GM21390 (cell line): ENCODE results near the gene COL17A1.

Source experiments
- ATAC-seq: cut with Tn5 transposase; IDR thresholded peaks from one replicate; pipeline ENCODE4 v1.9.1; 2021; ENCODE audit not compliant: unreplicated experiment

COL17A1 gene

DNA sequence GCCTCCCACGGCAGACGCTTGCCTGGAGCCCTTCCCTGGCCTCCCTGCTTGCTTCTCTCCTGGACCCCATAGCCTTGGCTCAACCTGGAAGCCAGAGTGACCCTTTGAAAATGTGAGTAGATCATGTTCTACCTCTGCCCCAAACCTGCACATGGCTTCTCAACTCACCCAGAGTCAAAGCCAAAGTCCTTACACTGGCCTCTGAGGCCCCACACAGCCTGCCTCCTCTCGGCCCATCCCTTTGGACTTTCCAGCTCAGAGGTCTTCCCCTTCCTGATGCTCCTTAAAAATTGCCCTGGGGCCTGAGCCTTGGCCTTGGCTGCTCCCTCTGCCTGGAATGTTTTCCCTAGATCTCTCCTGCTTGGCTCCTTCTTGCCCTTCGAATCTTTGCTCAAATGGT is 32.5 kb downstream of the COL17A1 start:
- no peak for ATAC-seq

DNA sequence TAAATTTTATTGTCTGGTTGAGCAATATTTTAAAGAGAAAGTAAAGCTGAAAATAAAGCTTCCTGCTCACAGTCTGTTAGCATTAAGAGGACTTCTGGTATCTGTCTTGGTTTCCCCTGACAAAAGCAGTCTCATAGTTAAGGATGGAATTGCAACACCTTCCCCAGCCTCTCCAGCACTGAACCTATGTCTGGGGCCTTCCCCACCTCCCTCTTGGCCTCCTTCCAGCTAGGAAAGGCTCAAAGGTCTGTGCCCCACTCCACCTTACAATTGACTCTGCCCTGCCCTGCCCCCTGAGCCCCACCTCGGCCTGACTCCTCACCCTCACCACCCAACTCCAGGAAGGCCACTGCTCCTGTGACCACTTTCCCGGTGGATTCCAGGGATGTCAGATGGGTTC is 33.2 kb downstream of the COL17A1 start:
- ATAC-seq: no peak

DNA sequence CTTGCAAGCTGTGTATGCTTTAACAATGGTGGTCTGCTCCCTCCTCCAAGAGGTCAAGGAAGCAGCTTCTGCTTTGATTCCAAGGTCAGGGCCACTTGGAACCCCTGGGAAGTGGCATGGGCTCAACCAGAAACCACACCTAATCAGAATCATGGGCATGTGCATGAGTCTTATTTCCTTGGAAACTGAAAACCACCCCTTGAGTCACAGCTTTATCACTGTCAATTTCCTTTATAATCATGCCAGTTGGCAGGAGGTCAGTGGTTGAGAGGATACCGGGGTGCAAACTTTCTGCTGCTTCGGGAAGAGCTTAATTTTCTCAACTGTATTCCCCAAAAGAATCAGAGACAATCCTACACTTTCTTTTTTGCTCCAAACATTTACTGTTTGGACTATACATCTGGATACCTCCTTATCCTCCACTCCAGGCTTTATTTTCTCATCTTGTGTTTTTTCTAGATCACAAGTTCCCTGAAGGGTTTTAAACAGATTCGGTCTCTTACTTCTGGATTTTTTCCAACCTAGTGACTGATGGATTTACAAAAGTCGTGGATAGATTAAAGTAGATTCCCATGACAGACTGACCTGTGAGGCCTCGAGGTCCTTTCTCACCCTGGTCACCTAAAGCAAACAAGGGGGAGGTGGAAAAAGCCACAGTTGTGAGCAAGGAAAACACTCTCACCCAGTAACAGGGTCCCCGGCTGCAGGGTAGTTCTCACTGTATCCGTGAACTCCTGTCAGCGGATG is 36.0 kb downstream of the COL17A1 start:
- no peak for ATAC-seq

DNA sequence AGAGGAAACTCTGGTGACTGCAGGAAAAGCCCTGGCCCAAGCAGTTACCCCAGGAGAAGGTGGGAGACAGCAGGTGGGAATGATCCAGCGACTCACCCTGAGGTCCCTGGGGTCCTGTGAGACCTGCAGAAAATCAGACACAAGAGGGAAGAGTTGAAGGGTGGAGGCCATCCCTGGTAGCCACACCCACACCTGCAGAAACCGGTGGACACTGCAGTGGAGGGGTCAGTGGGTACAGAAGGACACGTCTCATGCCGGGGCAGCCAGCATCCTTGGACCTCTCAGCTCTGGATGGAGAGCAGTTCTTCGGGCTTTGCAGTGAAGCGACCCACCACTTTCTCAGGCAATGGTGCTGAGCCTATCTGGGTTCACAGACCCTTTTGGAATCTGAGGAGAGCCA is 39.0 kb downstream of the COL17A1 start:
- no peak for ATAC-seq

DNA sequence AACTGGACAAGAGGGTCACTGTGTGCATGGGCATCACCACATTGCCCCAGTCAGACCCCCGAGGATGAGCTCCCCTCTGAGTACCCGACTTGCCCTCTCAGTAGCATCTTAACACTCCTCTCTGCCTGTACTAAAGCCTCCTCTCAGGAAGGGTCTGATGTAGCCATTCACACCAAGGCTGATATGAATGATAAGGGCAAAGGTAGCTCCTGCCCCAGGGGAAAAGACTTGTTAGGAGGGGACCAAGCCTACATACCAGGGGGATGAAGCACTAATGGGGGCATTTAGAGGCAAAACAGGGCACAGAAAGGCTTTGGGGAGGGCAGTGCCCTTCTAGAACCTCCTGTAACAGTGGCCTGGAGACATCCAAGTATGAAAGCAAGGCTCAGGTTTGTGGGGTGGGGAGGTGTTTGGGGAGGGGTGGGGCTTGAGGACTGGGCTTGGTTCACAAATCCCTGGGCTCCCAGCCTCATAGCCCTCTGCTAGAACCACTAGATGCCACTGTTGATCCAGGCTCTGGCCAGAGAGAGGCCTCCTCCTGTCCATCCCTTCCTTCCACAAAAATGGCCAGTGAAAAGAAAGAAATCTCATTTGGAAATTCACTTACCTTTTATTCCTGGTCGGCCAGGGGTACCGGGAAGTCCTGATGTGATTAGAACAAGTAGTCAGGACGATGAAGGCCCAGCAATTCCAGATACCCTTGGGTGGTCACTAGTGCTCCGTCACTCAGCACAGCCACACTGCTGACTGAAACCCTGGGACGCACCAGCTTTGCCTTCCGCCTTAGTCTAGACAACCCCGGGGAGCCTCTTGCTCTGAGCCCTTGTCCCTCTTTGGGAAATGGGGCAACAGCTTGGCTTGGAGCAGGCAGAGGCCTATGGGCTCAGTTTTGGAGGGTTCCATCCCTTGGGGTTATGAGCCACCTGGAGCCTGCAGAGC is 40.3 kb downstream of the COL17A1 start:
- no peak for ATAC-seq

DNA sequence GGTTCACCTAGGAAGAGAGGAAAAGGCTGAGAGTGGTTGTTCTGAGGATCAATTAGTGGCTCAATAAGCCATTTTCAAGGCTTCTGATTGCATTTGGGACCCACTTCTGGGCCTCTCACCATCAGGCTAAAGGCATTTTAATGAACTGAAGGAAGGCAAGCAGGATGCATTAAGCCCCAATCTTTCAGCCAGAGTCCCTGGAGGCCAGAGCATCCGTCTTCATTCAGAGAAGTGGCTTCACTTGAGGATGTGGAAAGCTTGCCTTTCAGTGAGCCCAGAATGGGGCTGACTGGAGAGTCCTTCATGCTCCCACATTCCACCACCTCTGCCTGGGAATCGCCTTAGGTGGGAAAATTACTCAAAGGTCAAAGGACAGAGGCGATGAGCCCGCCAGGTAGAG is 41.8 kb downstream of the COL17A1 start:
- no peak for ATAC-seq

DNA sequence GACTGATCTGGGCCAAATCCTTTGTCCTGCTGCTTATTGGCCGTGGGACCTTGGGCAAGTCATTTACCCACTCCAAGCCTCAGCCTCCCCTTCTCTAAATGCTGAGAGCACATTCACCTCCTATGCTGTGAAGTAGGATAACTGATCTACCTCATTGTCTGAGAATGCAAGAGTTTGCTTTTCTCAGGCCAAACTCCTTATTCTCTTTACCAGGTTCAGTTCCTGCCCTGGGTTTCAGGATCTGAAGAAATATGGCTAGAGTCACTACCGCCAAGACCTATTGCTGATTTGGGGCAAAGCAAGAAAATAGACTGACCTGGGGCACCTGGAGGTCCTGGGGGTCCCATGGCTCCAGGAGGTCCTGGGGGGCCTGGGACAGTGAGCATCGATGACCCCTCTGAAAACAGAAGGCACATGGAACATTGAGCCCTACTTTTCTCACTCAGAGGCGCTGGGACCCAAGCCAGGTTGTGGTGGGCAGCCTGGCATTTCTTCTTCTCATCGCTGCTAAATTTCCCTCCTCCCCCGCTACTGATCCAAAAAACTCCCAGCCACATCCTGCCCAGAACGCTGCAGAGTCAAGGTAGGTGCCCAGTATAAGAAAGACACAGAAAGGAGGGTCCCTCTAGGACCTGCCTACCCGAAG is 42.4 kb downstream of the COL17A1 start:
- no peak for ATAC-seq

DNA sequence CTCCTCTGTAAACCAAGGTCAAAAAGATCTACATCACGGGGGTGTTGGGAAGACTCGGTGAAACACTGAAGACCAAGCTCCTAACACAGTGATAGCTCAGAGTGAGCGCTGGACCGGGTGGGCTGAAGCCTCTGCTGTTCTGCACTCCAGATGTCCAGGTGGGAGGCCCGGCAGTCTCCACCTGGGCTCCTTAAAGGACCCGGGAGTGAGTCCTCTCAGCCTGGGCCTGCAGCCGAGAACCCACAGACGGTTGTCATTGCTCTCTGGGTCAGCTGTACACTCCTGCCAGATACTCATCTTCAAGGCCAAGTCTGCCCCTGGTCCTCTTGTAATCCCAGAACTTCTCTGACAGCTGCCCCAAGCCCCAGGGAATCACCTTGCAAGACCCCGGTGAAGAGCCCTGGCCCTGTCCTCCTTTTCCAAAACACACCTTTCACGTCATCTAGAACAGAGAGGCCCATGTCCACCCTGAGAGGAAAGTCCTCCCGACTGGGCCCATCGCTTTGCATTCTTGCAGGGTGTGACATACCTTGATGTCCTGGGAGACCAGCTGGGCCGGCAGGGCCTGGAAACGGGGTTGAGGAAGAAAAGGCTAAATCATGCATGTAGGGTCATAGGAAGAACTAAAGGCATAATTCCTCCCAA is 43.7 kb downstream of the COL17A1 start:
- ATAC-seq: no peak

DNA sequence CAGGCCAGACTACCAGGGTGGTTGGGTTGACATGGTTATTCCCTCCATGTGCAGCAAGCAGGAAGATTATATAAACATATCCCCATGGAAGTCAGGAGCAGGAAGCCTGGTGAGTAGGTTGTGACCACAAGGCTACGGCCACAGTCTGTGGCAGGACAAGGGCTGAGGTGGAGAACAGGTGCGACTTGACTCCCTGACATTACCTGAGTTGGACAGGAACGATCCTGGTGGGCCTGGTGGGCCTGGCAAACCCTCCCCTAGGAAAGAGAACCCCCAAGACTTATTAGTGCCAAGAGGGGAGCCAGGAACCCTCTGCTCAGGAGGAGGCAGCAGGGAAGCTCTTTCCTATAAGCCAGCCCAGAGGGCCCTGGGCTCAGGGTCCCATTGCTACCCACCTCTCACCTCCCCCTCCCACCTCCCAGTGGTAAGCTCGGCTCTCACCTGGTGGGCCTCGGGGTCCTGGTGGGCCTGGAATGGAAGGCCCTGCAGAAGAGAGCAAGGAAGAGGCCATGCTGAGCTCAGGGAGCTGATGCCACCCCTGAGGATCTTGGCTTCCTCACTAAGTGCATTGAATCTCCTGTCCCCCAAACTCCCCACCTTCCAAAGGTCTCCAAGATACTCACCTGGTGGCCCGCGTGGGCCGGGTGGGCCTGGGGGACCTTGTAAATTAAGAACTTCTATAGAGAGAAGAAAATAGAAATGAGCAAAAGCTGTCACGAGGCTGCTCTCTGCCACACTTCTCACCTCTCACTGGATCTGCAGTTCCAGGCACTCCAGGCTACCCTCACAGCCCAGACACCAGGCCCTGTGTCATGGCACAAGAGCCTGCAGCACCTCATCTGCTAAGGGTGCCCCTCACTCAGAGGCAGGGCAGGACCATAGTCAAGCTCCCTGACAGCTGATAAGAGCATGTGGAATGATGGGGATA is 44.6 kb downstream of the COL17A1 start:
- ATAC-seq: no peak

DNA sequence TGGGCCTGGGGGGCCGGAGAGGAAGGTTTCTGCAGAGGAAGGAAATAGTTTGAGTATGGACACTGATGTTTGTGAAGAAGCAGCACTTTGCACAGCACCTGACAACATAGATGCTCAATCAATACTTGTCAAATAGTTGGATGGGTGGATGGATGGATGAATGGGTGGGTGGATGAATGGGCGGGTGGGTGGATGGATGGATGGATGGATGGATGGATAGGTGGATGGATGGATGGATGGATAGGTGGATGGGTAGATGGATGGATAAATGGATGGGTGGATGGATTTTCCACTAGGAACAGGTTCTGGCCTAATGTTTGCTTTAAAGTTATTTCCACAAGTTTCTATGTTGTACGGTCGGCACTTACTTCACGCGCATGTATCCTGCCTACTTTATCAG is 45.3 kb downstream of the COL17A1 start:
- ATAC-seq: no peak

DNA sequence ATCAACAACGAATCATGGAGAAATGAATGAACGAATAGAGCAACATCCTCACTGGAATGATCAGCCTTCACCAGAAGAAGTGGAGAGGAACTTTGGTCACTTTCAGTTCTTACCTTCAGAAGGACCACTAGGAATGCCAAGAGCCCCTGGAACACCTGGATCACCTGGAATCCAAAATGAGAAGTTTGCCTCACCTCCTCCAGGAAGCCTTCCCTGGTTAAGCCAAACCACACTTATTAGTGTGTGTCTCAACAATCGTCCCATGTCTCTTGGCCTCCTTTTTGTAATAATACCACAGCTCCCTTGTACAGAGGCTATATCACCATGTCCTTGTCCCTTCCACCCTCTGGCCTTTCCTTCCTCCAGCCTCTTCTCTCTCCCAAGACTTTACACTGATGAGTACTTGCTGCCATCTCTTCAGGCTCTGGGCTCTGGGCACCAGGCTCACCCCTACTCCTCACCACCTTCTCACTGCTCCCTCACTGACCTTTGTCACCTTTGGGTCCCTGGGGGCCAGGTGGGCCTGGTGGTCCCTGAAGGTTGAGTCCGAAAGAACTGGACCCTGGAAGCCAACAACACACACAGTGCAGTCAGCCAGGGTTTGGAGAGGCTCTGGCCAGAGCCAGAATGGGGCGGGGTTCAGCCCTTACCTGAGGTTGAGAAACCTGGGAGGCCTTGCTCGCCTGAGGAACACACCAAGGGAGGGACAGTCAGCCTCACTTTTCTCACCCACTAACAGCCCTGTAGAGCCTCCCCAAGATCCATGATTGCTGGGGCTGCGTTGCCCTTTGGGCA is 46.5 kb downstream of the COL17A1 start:
- no peak for ATAC-seq

DNA sequence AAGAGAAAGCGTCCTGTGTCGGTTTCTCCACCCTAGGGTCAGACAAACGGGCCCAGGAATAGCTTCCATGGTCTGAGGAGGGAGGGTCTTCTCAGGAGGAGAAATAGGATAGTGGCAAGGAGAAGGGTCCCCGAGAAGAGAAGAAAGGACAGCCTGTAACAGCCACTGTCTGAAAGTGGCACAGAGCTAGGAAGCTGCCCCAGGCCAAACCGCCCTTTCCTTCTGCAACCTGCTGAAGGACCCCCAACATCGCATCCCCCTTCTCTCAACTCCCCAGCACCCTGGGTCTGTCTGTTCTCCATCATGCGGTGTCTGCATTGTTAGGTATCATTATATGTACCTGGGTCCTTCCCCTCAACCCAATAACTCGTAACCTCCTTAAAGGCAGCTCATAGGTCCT is 47.1 kb downstream of the COL17A1 start:
- ATAC-seq: no peak

DNA sequence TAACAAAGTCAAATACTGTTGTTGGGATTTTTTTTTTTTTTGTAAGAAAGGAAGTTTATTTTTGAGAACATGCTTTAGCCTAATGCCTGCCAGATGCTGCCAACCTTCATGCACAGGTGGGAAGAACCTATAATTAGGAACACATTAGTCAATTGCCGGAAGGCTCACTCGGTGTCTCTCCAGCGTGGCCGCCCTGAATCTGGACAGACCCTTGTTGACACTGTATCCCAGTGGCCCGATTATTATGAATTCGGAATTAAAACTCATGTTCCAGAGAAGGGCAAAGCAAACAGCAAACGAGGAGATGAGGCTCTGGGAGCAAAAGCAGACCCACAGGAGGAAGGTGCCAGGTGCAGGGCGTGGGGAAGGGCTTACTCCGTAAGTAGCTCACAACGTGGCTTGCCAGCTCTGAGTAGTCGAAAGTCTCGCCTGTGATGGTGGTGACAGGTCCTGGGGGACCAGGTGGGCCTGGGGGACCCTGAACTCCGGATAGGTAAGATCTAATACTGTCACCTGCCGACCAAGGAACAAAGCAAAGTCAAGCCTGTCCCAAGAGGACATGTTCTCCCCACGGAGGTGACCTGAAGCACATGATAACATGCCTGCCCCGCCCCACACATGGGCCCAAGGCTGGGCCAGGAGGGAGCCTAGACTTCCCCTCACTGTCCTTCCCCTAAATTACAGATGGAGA is 48.3 kb downstream of the COL17A1 start:
- ATAC-seq: no peak

DNA sequence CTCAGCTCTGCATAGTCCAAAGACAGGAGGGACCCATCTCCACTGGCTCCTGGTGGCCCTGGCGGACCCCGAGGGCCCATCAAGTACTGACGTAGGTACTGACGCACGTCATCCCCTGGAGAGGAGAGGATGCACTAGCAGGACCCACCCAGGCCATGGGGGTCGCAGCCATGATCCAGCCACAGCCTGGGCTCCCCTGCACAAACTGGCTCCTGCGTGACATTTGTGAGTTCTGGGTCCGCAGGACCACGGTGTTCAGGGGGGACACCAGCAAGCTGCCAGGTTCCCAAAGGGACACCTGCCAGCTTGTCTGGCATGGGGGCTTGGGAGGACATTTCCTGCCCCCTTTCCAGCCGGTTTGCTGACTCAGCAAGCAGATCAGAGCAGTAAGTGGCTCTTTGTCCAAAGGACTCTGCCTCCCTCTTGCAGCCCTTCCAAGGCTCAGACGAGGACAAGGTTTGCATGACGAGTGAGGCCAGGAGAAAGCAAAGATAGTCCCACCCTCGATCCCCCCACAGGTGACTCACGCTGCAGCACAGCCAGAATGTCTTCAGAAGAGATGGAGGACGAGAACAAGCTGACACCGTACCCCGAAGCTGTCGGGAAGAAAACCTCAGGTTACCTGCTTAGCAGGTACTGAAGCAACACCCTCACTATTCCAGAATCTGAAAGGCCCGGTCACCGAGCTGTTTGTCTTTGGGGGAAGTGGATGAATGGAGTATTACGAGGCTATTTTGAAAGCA is 49.0 kb downstream of the COL17A1 start:
- no peak for ATAC-seq

DNA sequence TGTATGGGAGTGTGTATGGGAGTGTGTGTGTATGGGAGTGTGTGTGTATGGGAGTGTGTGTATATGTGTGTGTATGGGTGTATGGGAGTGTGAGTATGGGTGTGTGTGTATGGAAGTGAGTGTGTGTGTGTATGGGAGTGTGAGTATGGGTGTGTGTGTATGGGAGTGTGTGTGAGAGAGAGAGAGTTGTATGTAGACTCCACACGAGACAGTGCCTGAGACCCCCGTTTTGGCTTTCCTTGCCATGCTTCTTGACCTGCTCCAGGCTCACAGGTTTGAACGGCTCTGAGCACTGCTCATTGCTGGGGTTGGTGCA is 49.7 kb downstream of the COL17A1 start:
- no peak for ATAC-seq

DNA sequence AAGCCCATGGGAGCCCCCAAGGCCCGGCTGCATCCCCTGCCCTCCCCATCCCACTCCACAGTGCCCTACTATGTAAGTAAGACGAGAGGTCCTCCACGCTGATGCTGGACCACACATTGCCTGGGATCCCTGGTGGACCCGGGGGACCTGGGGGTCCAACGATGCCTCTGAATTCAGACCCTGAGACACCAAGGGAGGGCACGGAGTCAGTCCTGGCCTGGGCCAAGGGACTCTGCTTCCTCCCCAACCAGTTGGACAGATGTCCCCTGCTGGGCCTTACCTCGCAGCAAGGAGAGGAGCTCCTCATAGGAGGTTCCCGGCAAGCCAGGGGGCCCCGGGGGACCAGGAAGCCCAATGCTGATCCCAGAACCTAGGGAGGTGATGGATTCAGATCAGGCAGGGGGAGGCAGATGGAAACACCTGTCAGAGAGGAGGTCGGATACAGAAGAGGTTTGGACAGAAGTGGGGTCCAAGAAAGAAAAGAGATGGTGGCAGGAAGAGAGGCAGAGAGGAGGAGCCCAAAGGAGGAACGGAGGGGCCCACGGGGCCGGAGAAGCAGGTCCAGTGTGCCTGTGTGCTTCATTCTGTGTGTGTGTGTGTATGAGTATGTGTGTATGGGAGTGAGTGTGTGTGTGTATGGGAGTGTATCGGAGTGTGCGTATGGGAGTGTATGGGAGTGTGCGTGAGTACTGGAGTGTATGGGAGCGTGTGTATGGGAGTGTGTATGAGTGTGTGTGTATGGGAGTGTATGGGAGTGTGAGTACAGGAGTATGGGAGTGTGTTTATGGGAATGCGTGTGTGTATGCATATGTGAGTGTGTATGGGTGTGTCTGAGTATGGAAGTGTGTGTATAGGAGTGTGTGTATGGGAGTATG is 50.2 kb downstream of the COL17A1 start:
- ATAC-seq: no peak
